Measurements from ENCODE around the gene KIAA0753. TPM values are rescaled to one million over a fixed set of nuclear protein-coding genes. Genes with fewer than 3 reads are reported as not detected.

KIAA0753 gene
- total RNA-seq, 1 donor from 2014 or later: 15.7 TPM

DNA sequence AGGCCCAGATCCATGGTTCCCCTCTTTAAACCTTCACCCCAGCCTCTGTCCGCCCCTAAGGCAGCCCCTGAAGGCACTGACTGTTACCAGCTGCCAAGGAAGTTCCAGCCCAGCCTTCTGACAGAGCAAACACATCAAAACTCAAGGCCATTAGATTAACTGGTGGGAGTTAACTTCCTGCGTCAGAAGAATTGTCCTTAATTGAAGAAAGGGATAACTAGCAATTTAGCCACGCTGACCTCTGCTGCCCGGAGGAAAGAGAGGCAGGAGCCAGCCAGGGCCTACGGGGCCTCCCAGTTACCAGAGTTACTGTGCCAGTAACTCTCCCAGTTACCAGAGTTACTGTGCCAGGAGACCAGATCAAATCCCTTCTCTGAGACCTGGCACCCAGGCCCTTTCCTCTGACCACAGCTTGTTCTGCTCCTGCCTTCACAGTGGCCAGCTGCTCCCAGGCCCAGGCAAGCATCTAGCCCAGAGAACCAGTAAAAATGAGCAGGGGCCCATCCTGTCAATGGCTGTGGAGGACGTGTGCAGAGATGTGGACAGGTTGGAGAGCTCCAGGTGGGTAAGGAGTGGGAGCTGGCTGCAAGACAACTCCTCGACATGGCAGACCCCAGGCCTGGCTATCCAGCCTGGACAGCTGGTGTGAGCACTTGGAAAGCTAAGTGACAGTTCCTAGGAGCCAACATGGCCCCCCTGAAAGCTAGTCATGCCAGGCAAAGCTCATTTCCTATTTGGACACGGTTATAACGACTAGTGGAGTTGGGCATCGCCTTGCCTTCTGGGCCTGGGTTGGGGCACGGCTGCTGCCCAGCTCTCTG, 81.4 kb downstream of the KIAA0753 start:
- H3K4me3 ChIP-seq (ENCODE audit: low read depth, low read length): no peak overlapping the region
- no peak for DNase-seq (ENCODE audit: low read depth)
- TF ChIP-seq, protein P1, sequence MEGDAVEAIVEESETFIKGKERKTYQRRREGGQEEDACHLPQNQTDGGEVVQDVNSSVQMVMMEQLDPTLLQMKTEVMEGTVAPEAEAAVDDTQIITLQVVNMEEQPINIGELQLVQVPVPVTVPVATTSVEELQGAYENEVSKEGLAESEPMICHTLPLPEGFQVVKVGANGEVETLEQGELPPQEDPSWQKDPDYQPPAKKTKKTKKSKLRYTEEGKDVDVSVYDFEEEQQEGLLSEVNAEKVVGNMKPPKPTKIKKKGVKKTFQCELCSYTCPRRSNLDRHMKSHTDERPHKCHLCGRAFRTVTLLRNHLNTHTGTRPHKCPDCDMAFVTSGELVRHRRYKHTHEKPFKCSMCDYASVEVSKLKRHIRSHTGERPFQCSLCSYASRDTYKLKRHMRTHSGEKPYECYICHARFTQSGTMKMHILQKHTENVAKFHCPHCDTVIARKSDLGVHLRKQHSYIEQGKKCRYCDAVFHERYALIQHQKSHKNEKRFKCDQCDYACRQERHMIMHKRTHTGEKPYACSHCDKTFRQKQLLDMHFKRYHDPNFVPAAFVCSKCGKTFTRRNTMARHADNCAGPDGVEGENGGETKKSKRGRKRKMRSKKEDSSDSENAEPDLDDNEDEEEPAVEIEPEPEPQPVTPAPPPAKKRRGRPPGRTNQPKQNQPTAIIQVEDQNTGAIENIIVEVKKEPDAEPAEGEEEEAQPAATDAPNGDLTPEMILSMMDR (conservative IDR thresholded peaks at IDR 0.05; ENCODE audit: low read depth, low read length): peak; percentile 41

DNA sequence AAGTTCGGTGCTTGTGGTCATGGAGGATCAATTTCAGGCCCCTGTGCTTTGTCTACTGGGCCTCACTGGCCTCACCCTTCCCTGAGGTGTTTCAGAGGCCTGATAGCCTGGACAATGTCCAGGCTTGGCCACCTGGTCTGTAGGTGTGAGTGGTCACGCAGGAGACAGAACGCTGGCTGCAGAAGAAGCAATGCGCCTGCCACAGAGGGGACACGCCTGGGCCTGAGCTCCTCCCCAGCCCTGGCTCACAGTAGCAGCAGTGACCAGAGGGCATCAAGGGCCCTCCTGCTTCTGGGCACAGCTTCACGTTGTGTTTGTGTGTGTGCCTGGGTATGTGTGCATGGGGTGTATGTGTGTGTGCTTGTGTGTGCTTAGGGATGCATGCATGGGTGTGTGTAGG, 82.2 kb downstream of the KIAA0753 start:
- H3K4me3 ChIP-seq (ENCODE audit: low read depth, low read length): no peak overlapping the region
- no peak for DNase-seq (ENCODE audit: low read depth)
- TF ChIP-seq, protein P1 (conservative IDR thresholded peaks at IDR 0.05; ENCODE audit: low read depth, low read length): no peak

DNA sequence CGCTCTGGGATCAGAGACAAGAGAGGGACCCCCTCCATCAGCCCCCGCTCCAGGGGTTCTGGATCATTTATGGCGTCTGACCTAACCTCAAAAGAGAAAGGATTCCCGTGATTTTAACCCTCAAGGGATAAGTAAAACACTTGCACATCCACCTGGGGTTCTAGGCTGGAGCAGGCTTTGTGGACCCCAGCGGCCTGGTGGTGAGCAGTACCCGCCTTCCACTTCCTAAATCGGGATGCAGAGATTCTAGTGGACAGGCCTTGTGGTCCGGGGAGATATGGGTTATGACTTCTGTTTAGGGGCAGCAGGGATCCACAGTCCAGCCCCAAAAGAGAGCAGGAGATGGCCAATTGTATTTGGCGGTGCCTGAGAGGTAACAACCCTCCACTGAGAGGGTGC, 83.5 kb downstream of the KIAA0753 start:
- DNase-seq (ENCODE audit: low read depth): no peak
- TF ChIP-seq, protein P1 (conservative IDR thresholded peaks at IDR 0.05; ENCODE audit: low read depth, low read length): no peak
- peak overlapping the region; percentile 26 for H3K4me3 ChIP-seq (ENCODE audit: low read depth, low read length)

DNA sequence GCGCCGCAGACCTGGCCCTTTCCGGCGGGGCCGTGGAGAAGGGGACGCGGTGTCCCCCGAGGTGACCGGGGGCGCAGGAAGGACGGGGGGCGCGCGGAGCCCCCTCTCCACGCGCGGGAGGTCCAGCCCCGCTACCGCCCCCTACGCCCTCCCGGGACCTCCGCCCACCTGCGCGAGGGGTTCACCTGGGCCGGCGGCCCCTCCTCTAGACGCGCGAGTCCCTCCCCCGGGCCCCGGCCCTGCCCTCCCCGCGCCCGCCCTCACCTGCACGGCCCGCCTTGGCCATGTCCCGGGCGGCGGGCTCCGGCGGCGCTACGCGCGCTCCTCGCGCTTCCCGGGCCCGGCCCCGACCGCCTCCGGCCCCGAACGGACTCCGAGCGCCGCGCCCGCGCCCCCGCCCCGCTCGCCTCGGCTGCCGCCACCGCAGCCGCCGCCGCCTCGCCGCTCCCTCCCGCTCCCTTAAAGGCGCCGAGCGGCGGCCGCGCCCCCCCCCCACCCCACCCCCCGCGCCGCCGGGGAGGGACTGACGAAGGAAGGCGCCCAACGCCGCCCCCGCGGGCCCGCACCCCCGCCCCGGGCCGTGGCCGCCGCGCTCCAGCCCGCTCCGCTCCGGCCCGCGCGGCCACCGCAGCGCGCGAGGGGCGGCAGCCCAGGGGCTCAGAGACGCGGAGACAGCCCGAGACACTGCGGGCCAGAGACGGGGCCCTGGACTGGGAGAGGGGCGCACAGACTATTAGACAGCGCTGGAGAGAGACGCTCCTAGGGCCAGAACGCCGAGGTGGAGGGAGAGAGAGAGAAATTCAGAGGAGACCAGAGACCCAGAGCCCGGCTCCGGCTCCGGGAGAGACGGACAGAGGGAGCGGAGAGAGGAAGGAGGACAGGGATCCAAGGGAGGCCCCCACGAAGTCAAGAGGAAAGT, 84.1 kb downstream of the KIAA0753 start, which contains the start of gene PITPNM3:
TSS of gene PITPNM3 (minus strand) at position 435 of the 919 bp plus-strand sequence. CDS start at position 286, 149 bp downstream.
- no peak for DNase-seq (ENCODE audit: low read depth)
- TF ChIP-seq, protein P1 (conservative IDR thresholded peaks at IDR 0.05; ENCODE audit: low read depth, low read length): no peak
- H3K4me3 ChIP-seq (ENCODE audit: low read depth, low read length): peak within 1 kb of the TSS; percentile 68

DNA sequence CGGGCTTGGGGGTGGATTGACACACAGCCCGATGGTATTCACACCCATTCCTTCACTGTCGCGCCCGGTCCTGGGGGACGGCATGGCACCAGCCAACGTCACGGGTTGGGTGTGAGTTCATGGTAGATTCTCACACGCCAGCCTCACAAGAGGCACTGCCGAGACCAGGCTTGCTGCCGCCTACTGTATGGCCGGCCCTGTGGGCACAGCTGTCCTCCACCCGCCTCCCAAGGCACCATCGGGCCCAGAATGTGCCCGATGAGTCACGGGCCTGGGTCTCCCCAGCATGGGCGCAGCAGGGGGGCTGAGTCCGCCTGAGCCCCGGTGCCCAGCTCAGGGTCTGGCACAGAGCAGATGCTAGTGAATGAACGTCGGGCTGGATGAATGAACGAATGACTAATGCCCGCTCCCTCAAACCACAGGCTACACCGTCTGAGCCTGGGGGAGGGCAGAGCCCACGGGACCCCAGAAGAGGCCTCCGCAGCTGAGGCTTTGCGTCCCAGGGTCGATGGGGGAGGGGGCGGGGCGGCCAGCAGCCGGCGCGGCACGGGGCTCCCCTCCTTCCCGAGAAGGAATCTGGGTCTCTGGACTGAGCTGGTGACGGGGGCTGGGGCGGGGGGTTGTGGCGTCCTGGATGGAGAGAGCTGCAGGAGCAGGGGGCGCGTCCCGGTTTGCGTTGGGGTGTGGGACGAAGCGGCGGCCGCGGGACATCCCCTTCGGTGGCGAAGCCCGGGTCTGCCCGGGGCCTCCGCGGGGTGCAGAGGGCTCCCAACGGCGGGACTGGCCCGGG, 85.0 kb downstream of the KIAA0753 start:
- TF ChIP-seq, protein P1 (conservative IDR thresholded peaks at IDR 0.05; ENCODE audit: low read depth, low read length): no peak
- no peak for DNase-seq (ENCODE audit: low read depth)

DNA sequence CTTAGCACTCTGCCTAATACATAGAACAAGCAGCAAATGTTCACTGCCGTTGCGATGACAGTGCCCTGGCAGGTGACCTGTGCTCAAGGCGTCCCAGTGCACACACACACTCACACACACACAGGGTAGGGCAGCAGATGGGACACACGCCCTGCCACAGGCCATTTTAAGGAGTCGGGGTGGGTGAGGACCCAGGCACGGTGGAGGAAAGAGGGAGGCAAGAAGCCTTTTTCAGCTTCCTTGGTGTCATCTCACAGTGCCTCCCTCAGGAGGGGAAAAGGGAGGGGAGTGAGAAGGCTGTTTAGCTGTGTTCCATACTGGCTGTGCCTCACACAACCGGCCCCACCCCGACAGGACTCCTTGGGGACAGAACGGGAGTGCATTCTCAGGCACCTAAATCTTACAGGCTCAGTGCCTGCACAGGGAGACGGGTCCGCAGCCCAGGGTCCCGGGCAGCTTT, 85.6 kb downstream of the KIAA0753 start:
- peak overlapping the region; percentile 68 for H3K4me3 ChIP-seq (ENCODE audit: low read depth, low read length)
- TF ChIP-seq, protein P1 (conservative IDR thresholded peaks at IDR 0.05; ENCODE audit: low read depth, low read length): no peak
- DNase-seq (ENCODE audit: low read depth): no peak

More for the DNA sequence above, 85.0 kb downstream of the KIAA0753 start:
- peak overlapping the region; percentile 68 for H3K4me3 ChIP-seq (ENCODE audit: low read depth, low read length)
